ENCODE results near the gene TRABD2B.

GRCh38 chr1:47849005-47849521 is 148.1 kb downstream of the TRABD2B start:
- TF ChIP-seq, protein P1, sequence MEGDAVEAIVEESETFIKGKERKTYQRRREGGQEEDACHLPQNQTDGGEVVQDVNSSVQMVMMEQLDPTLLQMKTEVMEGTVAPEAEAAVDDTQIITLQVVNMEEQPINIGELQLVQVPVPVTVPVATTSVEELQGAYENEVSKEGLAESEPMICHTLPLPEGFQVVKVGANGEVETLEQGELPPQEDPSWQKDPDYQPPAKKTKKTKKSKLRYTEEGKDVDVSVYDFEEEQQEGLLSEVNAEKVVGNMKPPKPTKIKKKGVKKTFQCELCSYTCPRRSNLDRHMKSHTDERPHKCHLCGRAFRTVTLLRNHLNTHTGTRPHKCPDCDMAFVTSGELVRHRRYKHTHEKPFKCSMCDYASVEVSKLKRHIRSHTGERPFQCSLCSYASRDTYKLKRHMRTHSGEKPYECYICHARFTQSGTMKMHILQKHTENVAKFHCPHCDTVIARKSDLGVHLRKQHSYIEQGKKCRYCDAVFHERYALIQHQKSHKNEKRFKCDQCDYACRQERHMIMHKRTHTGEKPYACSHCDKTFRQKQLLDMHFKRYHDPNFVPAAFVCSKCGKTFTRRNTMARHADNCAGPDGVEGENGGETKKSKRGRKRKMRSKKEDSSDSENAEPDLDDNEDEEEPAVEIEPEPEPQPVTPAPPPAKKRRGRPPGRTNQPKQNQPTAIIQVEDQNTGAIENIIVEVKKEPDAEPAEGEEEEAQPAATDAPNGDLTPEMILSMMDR (IDR thresholded peaks at IDR 0.05 in 4 of 5, conservative IDR thresholded peaks at IDR 0.05 in 1 of 5), result no peak
- TF ChIP-seq POLR2A (IDR thresholded peaks at IDR 0.05), result no peak
